ENCODE data around the gene NUDT3.
"Not testable (repeated sequence)": the region's sequence is repeated elsewhere in the genome, so short reads cannot be mapped to it uniquely, and the experiment has no call there.

The NUDT3 gene

DNA sequence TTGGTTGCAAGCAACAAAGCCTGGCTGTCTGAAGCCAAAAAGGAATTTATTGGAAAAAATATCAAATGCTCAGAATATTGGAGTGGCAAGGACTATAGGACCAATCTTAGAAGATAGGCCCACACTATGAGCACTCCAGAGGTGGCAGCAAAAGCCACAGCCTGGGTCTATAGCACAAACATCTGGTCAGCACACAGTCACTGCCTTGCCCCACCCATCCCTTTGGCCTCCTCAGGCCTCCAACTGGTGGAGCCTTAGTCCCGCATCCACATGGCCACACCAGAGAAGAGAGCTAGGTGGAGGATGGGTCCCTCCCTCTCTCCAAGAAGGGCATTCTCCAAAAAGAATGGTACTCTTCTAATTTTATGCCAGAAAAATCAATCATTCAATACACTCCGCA, 14.0 kb downstream of the NUDT3 start:
- peaks cover 95% of the 10 kb centered on the region for H3K79me2 ChIP-seq (ENCODE audit: insufficient read depth, low read length)
- peaks cover 18% of the 10 kb centered on the region for H3K4me1 ChIP-seq (ENCODE audit: insufficient read depth, low read length, severe bottlenecking)
- H3K27ac ChIP-seq (ENCODE audit: low read depth, low read length, poor library complexity, severe bottlenecking), result no peak overlapping the region
- H3K9me3 ChIP-seq (ENCODE audit: low read length), result no peaks in the 10 kb centered on the region
- no peak overlapping the region for H2AFZ ChIP-seq (ENCODE audit: low read length)
- TF ChIP-seq, protein P1, sequence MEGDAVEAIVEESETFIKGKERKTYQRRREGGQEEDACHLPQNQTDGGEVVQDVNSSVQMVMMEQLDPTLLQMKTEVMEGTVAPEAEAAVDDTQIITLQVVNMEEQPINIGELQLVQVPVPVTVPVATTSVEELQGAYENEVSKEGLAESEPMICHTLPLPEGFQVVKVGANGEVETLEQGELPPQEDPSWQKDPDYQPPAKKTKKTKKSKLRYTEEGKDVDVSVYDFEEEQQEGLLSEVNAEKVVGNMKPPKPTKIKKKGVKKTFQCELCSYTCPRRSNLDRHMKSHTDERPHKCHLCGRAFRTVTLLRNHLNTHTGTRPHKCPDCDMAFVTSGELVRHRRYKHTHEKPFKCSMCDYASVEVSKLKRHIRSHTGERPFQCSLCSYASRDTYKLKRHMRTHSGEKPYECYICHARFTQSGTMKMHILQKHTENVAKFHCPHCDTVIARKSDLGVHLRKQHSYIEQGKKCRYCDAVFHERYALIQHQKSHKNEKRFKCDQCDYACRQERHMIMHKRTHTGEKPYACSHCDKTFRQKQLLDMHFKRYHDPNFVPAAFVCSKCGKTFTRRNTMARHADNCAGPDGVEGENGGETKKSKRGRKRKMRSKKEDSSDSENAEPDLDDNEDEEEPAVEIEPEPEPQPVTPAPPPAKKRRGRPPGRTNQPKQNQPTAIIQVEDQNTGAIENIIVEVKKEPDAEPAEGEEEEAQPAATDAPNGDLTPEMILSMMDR (IDR thresholded peaks at IDR 0.05; ENCODE audit: low read length), result no peak
- no peak for TF ChIP-seq EZH2 (IDR thresholded peaks at IDR 0.05; ENCODE audit: borderline replicate concordance, low read length)
- no peaks in the 10 kb centered on the region for H3K27me3 ChIP-seq (ENCODE audit: insufficient read depth, low read length)
- H3K4me3 ChIP-seq (ENCODE audit: low read depth, low read length, poor library complexity, severe bottlenecking), result no peak overlapping the region
- no peak overlapping the region for H3K9ac ChIP-seq (ENCODE audit: low read length)
- no peaks in the 10 kb centered on the region for H3K9me2 ChIP-seq (ENCODE audit: low read depth, low read length)
- no peak overlapping the region for H3K4me2 ChIP-seq (ENCODE audit: low read length)
- no peaks in the 10 kb centered on the region; the same call in 1 of the 2 replicates for H4K20me1 ChIP-seq (ENCODE audit: insufficient read depth, low read length)
- 0 out of 2 replicates have a peak, but pooled peaks cover 3% of the 10 kb centered on the region for H3K36me3 ChIP-seq (ENCODE audit: insufficient read depth, low read length)
- no peaks in the 10 kb centered on the region for H3F3A ChIP-seq (ENCODE audit: insufficient read depth, low read length)

DNA sequence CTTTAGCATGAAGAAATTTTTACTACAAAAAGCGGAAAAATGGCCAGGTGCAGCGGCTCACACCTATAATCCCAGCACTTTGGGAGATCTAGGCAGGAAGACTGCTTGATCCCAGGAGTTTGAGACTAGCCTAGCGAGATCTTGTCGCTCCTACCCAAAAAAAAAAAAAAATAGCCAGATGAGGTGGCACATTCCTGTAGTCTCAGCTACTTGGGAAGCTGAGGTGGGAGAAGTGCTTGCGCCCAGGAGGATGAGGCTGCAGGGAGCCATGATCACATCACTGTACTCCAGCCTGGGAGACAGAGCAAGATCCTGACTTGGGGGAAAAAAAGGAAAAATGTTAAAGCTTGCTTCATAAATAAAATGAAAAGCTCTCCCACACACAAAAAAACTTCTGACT, 14.5 kb downstream of the NUDT3 start:
- Histone ChIP-seq H3K4me3 (ENCODE audit: low read depth, low read length, poor library complexity, severe bottlenecking) (no peak overlapping the region), H3F3A (ENCODE audit: insufficient read depth, low read length) (no peaks in the 10 kb centered on the region), H3K9me2 (ENCODE audit: low read depth, low read length) (no peaks in the 10 kb centered on the region), H3K27ac (ENCODE audit: low read depth, low read length, poor library complexity, severe bottlenecking) (no peak overlapping the region), H3K9ac (ENCODE audit: low read length) (no peak overlapping the region), H4K20me1 (ENCODE audit: insufficient read depth, low read length) (no peaks in the 10 kb centered on the region; the same call in 1 of the 2 replicates), H3K36me3 (ENCODE audit: insufficient read depth, low read length) (0 out of 2 replicates have a peak, but pooled peaks cover 3% of the 10 kb centered on the region), H3K79me2 (ENCODE audit: insufficient read depth, low read length) (peaks cover 95% of the 10 kb centered on the region), H3K4me1 (ENCODE audit: insufficient read depth, low read length, severe bottlenecking) (peaks cover 16% of the 10 kb centered on the region), H3K27me3 (ENCODE audit: insufficient read depth, low read length) (no peaks in the 10 kb centered on the region), H3K9me3 (ENCODE audit: low read length) (no peaks in the 10 kb centered on the region), H3K4me2 (ENCODE audit: low read length) (no peak overlapping the region), H2AFZ (ENCODE audit: low read length) (no peak overlapping the region)
- no peak for TF ChIP-seq EZH2 (IDR thresholded peaks at IDR 0.05; ENCODE audit: borderline replicate concordance, low read length)
- TF ChIP-seq, protein P1 (IDR thresholded peaks at IDR 0.05; ENCODE audit: low read length), result no peak

DNA sequence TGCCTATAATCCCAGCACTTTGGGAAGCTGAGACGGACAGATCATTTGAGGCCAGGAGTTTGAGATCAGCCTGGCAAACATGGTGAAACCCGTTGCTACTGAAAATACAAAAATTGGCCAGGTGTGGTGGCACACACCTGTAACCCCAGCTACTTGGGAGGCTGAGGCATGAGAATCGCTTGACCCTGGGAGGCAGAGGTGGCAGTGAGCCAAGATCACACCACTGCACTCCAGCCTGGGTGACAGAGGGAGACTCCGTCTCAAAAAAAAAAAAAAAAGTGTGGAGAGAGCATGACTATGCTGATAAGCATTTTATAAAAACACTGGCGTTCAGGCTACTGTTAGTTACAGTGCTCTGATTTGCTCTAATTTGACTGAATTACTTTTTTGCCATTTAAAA, 14.9 kb downstream of the NUDT3 start:
- Histone ChIP-seq H3K4me1 (ENCODE audit: insufficient read depth, low read length, severe bottlenecking) (peaks cover 16% of the 10 kb centered on the region), H3K79me2 (ENCODE audit: insufficient read depth, low read length) (peaks cover 95% of the 10 kb centered on the region)
- H3F3A ChIP-seq (ENCODE audit: insufficient read depth, low read length); H3K9me3 ChIP-seq (ENCODE audit: low read length); H3K27me3 ChIP-seq (ENCODE audit: insufficient read depth, low read length); H3K27ac ChIP-seq (ENCODE audit: low read depth, low read length, poor library complexity, severe bottlenecking); H3K9ac ChIP-seq (ENCODE audit: low read length); H3K36me3 ChIP-seq (ENCODE audit: insufficient read depth, low read length); H3K4me3 ChIP-seq (ENCODE audit: low read depth, low read length, poor library complexity, severe bottlenecking); H2AFZ ChIP-seq (ENCODE audit: low read length); H3K4me2 ChIP-seq (ENCODE audit: low read length); H3K9me2 ChIP-seq (ENCODE audit: low read depth, low read length); H4K20me1 ChIP-seq (ENCODE audit: insufficient read depth, low read length): not testable (repeated sequence)

DNA sequence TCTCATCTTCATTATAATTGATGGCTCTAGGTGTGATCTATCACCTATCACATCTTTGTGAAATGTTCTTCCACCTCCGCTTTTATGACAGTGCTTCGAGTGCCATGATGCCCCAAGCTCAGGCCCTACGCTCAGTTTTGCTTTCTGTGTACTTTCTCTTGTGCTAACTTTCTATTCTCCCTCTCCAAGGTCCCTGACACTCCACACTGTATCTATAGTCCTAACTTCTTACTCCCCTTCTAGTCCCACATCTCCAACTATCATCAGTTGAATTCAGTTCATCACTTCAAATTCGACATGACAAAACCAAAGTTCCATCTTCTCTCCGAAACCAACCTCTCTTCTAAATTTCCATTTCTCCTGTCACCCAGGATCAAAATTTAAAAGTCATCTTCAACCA, 16.6 kb downstream of the NUDT3 start:
- TF ChIP-seq EZH2 (IDR thresholded peaks at IDR 0.05; ENCODE audit: borderline replicate concordance, low read length), result no peak
- TF ChIP-seq, protein P1 (IDR thresholded peaks at IDR 0.05; ENCODE audit: low read length), result no peak
- Histone ChIP-seq H3K27ac (ENCODE audit: low read depth, low read length, poor library complexity, severe bottlenecking) (no peak overlapping the region), H3K4me3 (ENCODE audit: low read depth, low read length, poor library complexity, severe bottlenecking) (no peak overlapping the region), H3K36me3 (ENCODE audit: insufficient read depth, low read length) (peaks cover 3% of the 10 kb centered on the region; the same call in 1 of the 2 replicates), H3F3A (ENCODE audit: insufficient read depth, low read length) (no peaks in the 10 kb centered on the region), H3K4me1 (ENCODE audit: insufficient read depth, low read length, severe bottlenecking) (peaks cover 16% of the 10 kb centered on the region), H3K9me2 (ENCODE audit: low read depth, low read length) (no peaks in the 10 kb centered on the region), H3K79me2 (ENCODE audit: insufficient read depth, low read length) (peaks cover 82% of the 10 kb centered on the region), H3K9me3 (ENCODE audit: low read length) (no peaks in the 10 kb centered on the region), H3K9ac (ENCODE audit: low read length) (no peak overlapping the region), H3K27me3 (ENCODE audit: insufficient read depth, low read length) (no peaks in the 10 kb centered on the region), H3K4me2 (ENCODE audit: low read length) (no peak overlapping the region), H2AFZ (ENCODE audit: low read length) (no peak overlapping the region), H4K20me1 (ENCODE audit: insufficient read depth, low read length) (no peaks in the 10 kb centered on the region; the same call in 1 of the 2 replicates)

Data from OCI-LY1 (cell line).